A549 (cell line): ENCODE results near the gene PSRC1. TPM values are rescaled to one million over a fixed set of nuclear protein-coding genes. Genes with fewer than 3 reads are reported as not detected.
A peak's percentile ranks its signal among the peaks of the same experiment; 100 is the strongest.

Source experiments
- ATAC-seq, 2 experiments: fragments of 200-7000 bp in 1 of 2; fragments of >200 bp in 1 of 2; cut with Nextera tagmentation in 1 of 2; cut with Tn5 transposase in 1 of 2; 3 replicates each; pipeline versions ENCODE4 v1.8.0 to v1.9.1; 2018 to 2020; ENCODE audit warnings: mild to moderate bottlenecking in 1 of 2, moderate library complexity in 1 of 2
- CTCF ChIA-PET: fragments of 300-600 bp; sonication (Branson Sonifier 250); formaldehyde crosslinking; extraction: SDS; loops from one replicate; lab custom pipeline; 2021; ENCODE audit warnings: antibody characterized with exemption, inconsistent platforms; lab: Yijun Ruan, JAX
- POLR2A ChIA-PET: fragments of 350-600 bp; formaldehyde crosslinking; extraction: SDS; loops from one replicate; lab custom pipeline; 2021; ENCODE audit warnings: antibody characterized with exemption, inconsistent platforms; lab: Yijun Ruan, JAX
- DNase-seq, 2 experiments: peaks; one replicate each; pipeline versions ENCODE4 v3.0.0 to v3.0.0-alpha.2; 2011 to 2016; ENCODE audit warnings: low read depth in 1 of 2, low spot score in 1 of 2
- FAIRE-seq: peaks from 2 replicates; lab custom pipeline; 2011; peaks lifted over from hg19 to GRCh38; lab: Jason Lieb, UNC
- H3K27ac ChIP-seq, 2 experiments: fragments of >200 bp; sonication (Bioruptor Twin); formaldehyde crosslinking; 3 replicates each; pipeline ENCODE4 v1.5.1; 2016 to 2017
- H3K4me1 ChIP-seq: fragments of >200 bp; sonication (Bioruptor Twin); formaldehyde crosslinking; 3 replicates; pipeline ENCODE4 v1.6.1; 2016
- H3K4me2 ChIP-seq: fragments of >200 bp; sonication (Bioruptor Twin); formaldehyde crosslinking; 3 replicates; pipeline ENCODE4 v1.6.1; 2016
- H3K4me3 ChIP-seq: fragments of >200 bp; sonication (Bioruptor Twin); formaldehyde crosslinking; 3 replicates; pipeline ENCODE4 v1.5.1; 2016
- H3K9me3 ChIP-seq: fragments of >200 bp; sonication (Bioruptor Twin); formaldehyde crosslinking; 3 replicates; pipeline ENCODE4 v1.6.1; 2016
- CBX8 ChIP-seq: fragments of 200-600 bp; sonication (generic); IDR thresholded peaks from 2 replicates; pipeline ENCODE4 v1.6.1; 2016
- EHF ChIP-seq: fragments of 250-450 bp; sonication (Bioruptor Pico); IDR thresholded peaks from 2 replicates; pipeline ENCODE4 v1.5.0; 2020; ENCODE audit warnings: mild to moderate bottlenecking
- FOSL2 ChIP-seq, 2 experiments: fragments of 450-650 bp in 1 of 2; fragments of >200 bp in 1 of 2; sonication (Bioruptor Twin) in 1 of 2; formaldehyde crosslinking; IDR thresholded peaks; 2 replicates each; pipeline versions ENCODE4 v1.5.0 to v1.6.1; 2016 to 2020; ENCODE audit warnings: mild to moderate bottlenecking in 1 of 2, moderate library complexity in 1 of 2
- HDAC2 ChIP-seq: fragments of 200-600 bp; sonication (generic); IDR thresholded peaks from 2 replicates; pipeline ENCODE4 v1.6.1; 2016
- HOXA7 ChIP-seq: fragments of 250-450 bp; sonication (Bioruptor Pico); IDR thresholded peaks from 2 replicates; pipeline ENCODE4 v1.5.0; 2020; ENCODE audit warnings: mild to moderate bottlenecking, moderate library complexity
- HOXB13 ChIP-seq: fragments of 250-450 bp; sonication (Bioruptor Pico); IDR thresholded peaks from 2 replicates; pipeline ENCODE4 v1.5.0; 2020; ENCODE audit warnings: low read depth, mild to moderate bottlenecking, moderate library complexity
- HOXB5 ChIP-seq: fragments of 250-450 bp; sonication (Bioruptor Pico); IDR thresholded peaks from 2 replicates; pipeline ENCODE4 v1.5.0; 2020; ENCODE audit warnings: mild to moderate bottlenecking, moderate library complexity
- JUN ChIP-seq, 2 experiments: fragments of >200 bp; sonication (Bioruptor Twin); formaldehyde crosslinking; IDR thresholded peaks; 2 replicates in 1 of 2; 3 replicates in 1 of 2; pipeline ENCODE4 v1.6.1; 2016 to 2017
- JUNB ChIP-seq: fragments of >200 bp; sonication (Bioruptor Twin); formaldehyde crosslinking; IDR thresholded peaks from 2 replicates; pipeline ENCODE4 v1.6.1; 2016
- MAZ ChIP-seq: fragments of 150-350 bp; IDR thresholded peaks from 2 replicates; pipeline ENCODE4 v1.6.1; 2014; ENCODE audit warnings: antibody characterized with exemption, low read depth, low read length, borderline replicate concordance
- NFE2L2 ChIP-seq: fragments of 150-350 bp; conservative IDR thresholded peaks from 2 replicates; pipeline ENCODE4 v1.6.1; 2014; ENCODE audit warnings: low read length
- NR3C1 ChIP-seq: fragments of >200 bp; sonication (Bioruptor Twin); formaldehyde crosslinking; IDR thresholded peaks from 3 replicates; pipeline ENCODE4 v1.6.1; 2017
- PHF8 ChIP-seq: fragments of 200-600 bp; sonication (generic); IDR thresholded peaks from 2 replicates; pipeline ENCODE4 v1.6.1; 2016; ENCODE audit warnings: low read depth, mild to moderate bottlenecking, antibody characterized with exemption, moderate library complexity, borderline replicate concordance
- POLR2AphosphoS2 ChIP-seq: conservative IDR thresholded peaks from 2 replicates; pipeline ENCODE4 v1.6.1; 2012; ENCODE audit warnings: low read length, improper control_type of control experiment, inconsistent platforms
- RAD21 ChIP-seq, 2 experiments: fragments of >200 bp in 1 of 2; sonication (Bioruptor Twin) in 1 of 2; formaldehyde crosslinking in 1 of 2; IDR thresholded peaks in 1 of 2; conservative IDR thresholded peaks in 1 of 2; 2 replicates in 1 of 2; 3 replicates in 1 of 2; pipeline ENCODE4 v1.6.1; 2012 to 2018; ENCODE audit warnings: inconsistent platforms in 1 of 2
- SMC3 ChIP-seq: fragments of >200 bp; sonication (Bioruptor Twin); formaldehyde crosslinking; IDR thresholded peaks from 3 replicates; pipeline ENCODE4 v1.6.1; 2018; ENCODE audit warnings: inconsistent platforms
- SREBF2 ChIP-seq: fragments of 450-650 bp; IDR thresholded peaks from 2 replicates; pipeline ENCODE4 v1.6.1; 2014; ENCODE audit warnings: mild to moderate bottlenecking, moderate library complexity
- ZC3H11A ChIP-seq: fragments of 450-650 bp; IDR thresholded peaks from 2 replicates; pipeline ENCODE4 v1.6.1; 2014; ENCODE audit warnings: antibody characterized with exemption, mild to moderate bottlenecking
- ZFP36 ChIP-seq: fragments of 450-650 bp; IDR thresholded peaks from 2 replicates; pipeline ENCODE4 v1.6.1; 2014; ENCODE audit warnings: borderline replicate concordance; ENCODE audit not compliant: partially characterized antibody
- WGBS: methylation state at CpG from one replicate; pipeline ENCODE4 v1.1.6; 2017; ENCODE audit errors: missing lambda C conversion rate; 5-methylcytosine and 5-hydroxymethylcytosine counted together
- polyA plus RNA-seq, 4 experiments: library from polyadenylated mRNA; depleted of rRNA in 3 of 4; stranded (reverse); fragments of >200 nt; fragmentation: RNase III in 1 of 4; extraction: RNeasy Plus Mini Kit Qiagen cat#74134 plus additional on column Dnase treatment in 1 of 4; gene quantifications; 2 replicates in 3 of 4; 3 replicates in 1 of 4; pipeline ENCODE4 v1.2.3, GENCODE V29; 2011 to 2017
- TF ChIP-seq, protein P1 (sequence below): fragments of 150-350 bp; IDR thresholded peaks from 2 replicates; pipeline ENCODE4 v1.6.1; 2014; ENCODE audit warnings: low read depth, mild to moderate bottlenecking, low read length
- TF ChIP-seq, protein P2 (sequence below): fragments of >200 bp; sonication (Bioruptor Twin); formaldehyde crosslinking; IDR thresholded peaks from 3 replicates; pipeline ENCODE4 v1.5.1; 2016

Gene PSRC1
- polyA plus RNA-seq, 2 of the 4 experiments (the other 2 are of a cell fraction) = 15.3 to 21.5 TPM

DNA sequence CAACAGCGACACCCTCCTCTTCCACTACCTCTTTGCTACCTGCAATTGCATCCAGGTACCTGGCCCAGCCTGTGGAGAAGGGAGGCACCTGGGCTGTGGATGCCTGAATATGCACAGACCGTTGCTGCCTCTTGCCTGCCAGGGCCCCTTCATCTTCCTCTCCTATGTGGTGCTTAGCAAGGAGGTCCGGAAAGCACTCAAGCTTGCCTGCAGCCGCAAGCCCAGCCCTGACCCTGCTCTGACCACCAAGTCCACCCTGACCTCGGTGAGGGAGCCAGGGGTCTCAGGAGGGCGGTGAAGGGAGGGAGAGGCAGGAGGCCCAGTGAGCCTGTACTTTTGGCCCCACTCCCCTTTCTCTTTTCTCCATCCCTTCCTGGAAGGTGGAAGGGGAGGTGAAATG, 11.5 kb downstream of the PSRC1 start (continued):
- TF ChIP-seq HOXA7 (CRISPR knock-in tag) (no peak), EHF (CRISPR knock-in tag) (no peak)

DNA sequence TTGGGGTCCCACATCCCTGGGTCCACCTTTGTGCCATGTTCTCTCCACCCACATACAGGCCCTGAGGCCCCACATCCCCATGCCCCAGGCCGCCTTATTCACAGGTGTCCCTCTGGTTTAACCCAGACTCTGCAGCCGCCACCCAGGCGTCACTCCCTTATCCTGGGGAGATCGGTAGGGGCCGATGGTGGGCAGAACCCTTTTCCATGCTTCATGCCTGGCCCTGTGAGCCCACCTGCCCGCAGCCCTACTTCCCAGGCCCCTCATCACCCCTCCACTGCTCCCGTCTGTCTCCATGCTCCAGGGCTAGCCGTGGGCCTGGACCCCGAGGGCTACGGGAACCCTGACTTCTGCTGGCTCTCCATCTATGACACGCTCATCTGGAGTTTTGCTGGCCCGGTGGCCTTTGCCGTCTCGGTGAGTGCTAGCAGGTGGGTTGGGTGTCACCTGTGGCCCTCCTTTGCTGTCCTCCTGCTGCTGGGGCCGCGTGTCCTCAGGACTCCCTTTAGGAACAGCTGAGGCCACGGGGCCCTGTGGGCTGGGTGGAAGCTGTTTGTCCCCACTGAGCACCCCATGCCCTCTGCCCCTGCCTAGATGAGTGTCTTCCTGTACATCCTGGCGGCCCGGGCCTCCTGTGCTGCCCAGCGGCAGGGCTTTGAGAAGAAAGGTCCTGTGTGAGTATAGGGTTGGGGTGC, 12.2 kb downstream of the PSRC1 start:
- POLR2A ChIA-PET = no interaction called here
- no peak for ATAC-seq
- 95% methylated on average over 9 of the region's 20 CpGs for WGBS

DNA sequence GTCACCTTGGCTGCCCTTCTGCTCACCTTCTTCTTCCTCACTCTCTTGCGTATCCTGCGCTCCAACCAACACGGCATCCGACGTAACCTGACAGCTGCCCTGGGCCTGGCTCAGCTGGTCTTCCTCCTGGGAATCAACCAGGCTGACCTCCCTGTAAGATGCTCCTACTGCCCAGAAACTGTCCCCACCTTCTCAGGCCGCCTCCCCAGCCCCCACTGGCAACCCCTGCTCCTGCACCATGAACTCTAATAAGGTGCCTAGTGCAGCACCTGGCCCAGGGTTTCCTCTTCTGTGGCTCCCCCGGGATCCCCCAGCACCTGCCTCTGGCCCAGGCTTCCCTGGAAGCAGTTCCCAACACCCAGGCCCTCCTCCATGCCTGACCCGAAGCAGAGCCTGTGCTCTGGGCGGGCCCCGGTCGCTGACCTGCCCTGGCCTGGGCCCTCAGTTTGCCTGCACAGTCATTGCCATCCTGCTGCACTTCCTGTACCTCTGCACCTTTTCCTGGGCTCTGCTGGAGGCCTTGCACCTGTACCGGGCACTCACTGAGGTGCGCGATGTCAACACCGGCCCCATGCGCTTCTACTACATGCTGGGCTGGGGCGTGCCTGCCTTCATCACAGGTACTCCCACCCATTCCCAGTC, 12.8 kb downstream of the PSRC1 start:
- H3K9me3 ChIP-seq = no peaks in the 10 kb centered on the region
- H3K4me1 ChIP-seq = peaks cover 24% of the 10 kb centered on the region
- WGBS = 87% methylated on average over 17 of the region's 17 CpGs
- H3K4me3 ChIP-seq = no peak overlapping the region
- no peak overlapping the region for H3K4me2 ChIP-seq
- no peak for DNase-seq
- ATAC-seq = no peak
- no peak for TF ChIP-seq HOXB5 (CRISPR knock-in tag)
- no peak for TF ChIP-seq PHF8
- no peak for TF ChIP-seq ZC3H11A
- TF ChIP-seq HOXB13 (CRISPR knock-in tag) = no peak
- TF ChIP-seq JUN (IDR thresholded peaks at IDR 0.05) = no peak
- TF ChIP-seq EHF (CRISPR knock-in tag) = no peak
- TF ChIP-seq MAZ = no peak
- TF ChIP-seq NFE2L2 = no peak
- TF ChIP-seq JUNB = no peak
- TF ChIP-seq, protein P1, sequence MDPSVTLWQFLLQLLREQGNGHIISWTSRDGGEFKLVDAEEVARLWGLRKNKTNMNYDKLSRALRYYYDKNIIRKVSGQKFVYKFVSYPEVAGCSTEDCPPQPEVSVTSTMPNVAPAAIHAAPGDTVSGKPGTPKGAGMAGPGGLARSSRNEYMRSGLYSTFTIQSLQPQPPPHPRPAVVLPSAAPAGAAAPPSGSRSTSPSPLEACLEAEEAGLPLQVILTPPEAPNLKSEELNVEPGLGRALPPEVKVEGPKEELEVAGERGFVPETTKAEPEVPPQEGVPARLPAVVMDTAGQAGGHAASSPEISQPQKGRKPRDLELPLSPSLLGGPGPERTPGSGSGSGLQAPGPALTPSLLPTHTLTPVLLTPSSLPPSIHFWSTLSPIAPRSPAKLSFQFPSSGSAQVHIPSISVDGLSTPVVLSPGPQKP = no peak
- no peak for TF ChIP-seq CBX8
- no peak for TF ChIP-seq POLR2AphosphoS2
- TF ChIP-seq RAD21 (conservative IDR thresholded peaks at IDR 0.05 in 1 of 2, IDR thresholded peaks at IDR 0.05 in 1 of 2) = no peak
- no peak for TF ChIP-seq SMC3
- no peak for TF ChIP-seq ZFP36
- TF ChIP-seq FOSL2 (IDR thresholded peaks at IDR 0.05) = no peak
- TF ChIP-seq FOSL2 (CRISPR knock-in tag; IDR thresholded peaks at IDR 0.05) = no peak
- no peak for TF ChIP-seq NR3C1
- POLR2A ChIA-PET = no interaction called here
- CTCF ChIA-PET = interaction anchor here (1.2 kb wide), 1 partner anchor 130 kb away, joined by 7 read pairs; no protein-coding TSS in a partner anchor
- H3K27ac ChIP-seq = no peak overlapping the region
- FAIRE-seq = no peak

More for the DNA sequence above, 12.2 kb downstream of the PSRC1 start:
- no peak for DNase-seq
- no peaks in the 10 kb centered on the region for H3K9me3 ChIP-seq
- peaks cover 30% of the 10 kb centered on the region for H3K4me1 ChIP-seq
- TF ChIP-seq, protein P2, sequence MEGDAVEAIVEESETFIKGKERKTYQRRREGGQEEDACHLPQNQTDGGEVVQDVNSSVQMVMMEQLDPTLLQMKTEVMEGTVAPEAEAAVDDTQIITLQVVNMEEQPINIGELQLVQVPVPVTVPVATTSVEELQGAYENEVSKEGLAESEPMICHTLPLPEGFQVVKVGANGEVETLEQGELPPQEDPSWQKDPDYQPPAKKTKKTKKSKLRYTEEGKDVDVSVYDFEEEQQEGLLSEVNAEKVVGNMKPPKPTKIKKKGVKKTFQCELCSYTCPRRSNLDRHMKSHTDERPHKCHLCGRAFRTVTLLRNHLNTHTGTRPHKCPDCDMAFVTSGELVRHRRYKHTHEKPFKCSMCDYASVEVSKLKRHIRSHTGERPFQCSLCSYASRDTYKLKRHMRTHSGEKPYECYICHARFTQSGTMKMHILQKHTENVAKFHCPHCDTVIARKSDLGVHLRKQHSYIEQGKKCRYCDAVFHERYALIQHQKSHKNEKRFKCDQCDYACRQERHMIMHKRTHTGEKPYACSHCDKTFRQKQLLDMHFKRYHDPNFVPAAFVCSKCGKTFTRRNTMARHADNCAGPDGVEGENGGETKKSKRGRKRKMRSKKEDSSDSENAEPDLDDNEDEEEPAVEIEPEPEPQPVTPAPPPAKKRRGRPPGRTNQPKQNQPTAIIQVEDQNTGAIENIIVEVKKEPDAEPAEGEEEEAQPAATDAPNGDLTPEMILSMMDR = no peak
- TF ChIP-seq MAZ = no peak
- no peak for TF ChIP-seq SREBF2
- no peak for TF ChIP-seq HDAC2
- H3K27ac ChIP-seq = peak overlapping the region in 1 of 2 experiments; percentile 99; a peak in 1 of 6 replicates
- H3K4me3 ChIP-seq = no peak overlapping the region
- CTCF ChIA-PET = no interaction called here
- no peak overlapping the region for H3K4me2 ChIP-seq
- no peak for FAIRE-seq
